GM21381 (cell line): Measurements from ENCODE around the gene AGXT.

ENCODE experiments used
- ATAC-seq: cut with Tn5 transposase; IDR thresholded peaks from one replicate; pipeline ENCODE4 v1.9.1; 2021; ENCODE audit warnings: mild to moderate bottlenecking, moderate library complexity; ENCODE audit not compliant: unreplicated experiment

Gene AGXT

GRCh38 chr2:240865391-240865790 is 3.2 kb upstream of the AGXT start:
- ATAC-seq, result no peak

GRCh38 chr2:240869109-240869955 is 708 bp downstream of the AGXT start:
- ATAC-seq, result no peak

- no peak for ATAC-seq
Measured at GRCh38 chr2:240869956-240870875, 1.6 kb downstream of the AGXT start.

GRCh38 chr2:240871071-240871958 is 2.7 kb downstream of the AGXT start:
- ATAC-seq, result no peak

- ATAC-seq, result no peak
Measured at GRCh38 chr2:240872317-240873097, 3.9 kb downstream of the AGXT start.

- no peak for ATAC-seq
Measured at GRCh38 chr2:240873098-240873788, 4.6 kb downstream of the AGXT start.

- no peak for ATAC-seq
Measured at GRCh38 chr2:240873805-240874714, 5.4 kb downstream of the AGXT start.

GRCh38 chr2:240874715-240875227 is 6.1 kb downstream of the AGXT start:
- no peak for ATAC-seq

- ATAC-seq, result no peak
Measured at GRCh38 chr2:240875228-240876034, 6.8 kb downstream of the AGXT start.

- no peak for ATAC-seq
Measured at GRCh38 chr2:240876035-240876474, 7.4 kb downstream of the AGXT start.

- no peak for ATAC-seq
Measured at GRCh38 chr2:240876475-240877251, 8.0 kb downstream of the AGXT start.

GRCh38 chr2:240877460-240878340 is 9.1 kb downstream of the AGXT start:
- no peak for ATAC-seq

GRCh38 chr2:240878341-240878936 is 9.8 kb downstream of the AGXT start:
- no peak for ATAC-seq

- ATAC-seq, result no peak
Measured at GRCh38 chr2:240879105-240879504, 10.5 kb downstream of the AGXT start.

- no peak for ATAC-seq
Measured at GRCh38 chr2:240881913-240882312, 13.3 kb downstream of the AGXT start.
